A172 (cell line): ENCODE data around the gene C19orf67. TPM values are rescaled to one million over a fixed set of nuclear protein-coding genes. Genes with fewer than 3 reads are reported as not detected.

Source experiments
- DNase-seq: peaks from one replicate; pipeline ENCODE4 v3.0.0-alpha.2; 2015; ENCODE audit warnings: low spot score
- total RNA-seq: library from RNA; depleted of rRNA; stranded (reverse); fragments of >200 nt; shearing (Covaris generic); gene quantifications from 2 replicates; pipeline ENCODE4 v1.2.3, GENCODE V29; 2014

The C19orf67 gene
- total RNA-seq, 1 experiment from 2014 or later, result not detected

GRCh38 chr19:14086098-14086497, 515 bp upstream of the C19orf67 start:
- no peak for DNase-seq

GRCh38 chr19:14082675-14082960, 3.0 kb downstream of the C19orf67 start:
- no peak for DNase-seq

- no peak for DNase-seq
Observed at GRCh38 chr19:14081797-14082674, 3.5 kb downstream of the C19orf67 start.

DNA sequence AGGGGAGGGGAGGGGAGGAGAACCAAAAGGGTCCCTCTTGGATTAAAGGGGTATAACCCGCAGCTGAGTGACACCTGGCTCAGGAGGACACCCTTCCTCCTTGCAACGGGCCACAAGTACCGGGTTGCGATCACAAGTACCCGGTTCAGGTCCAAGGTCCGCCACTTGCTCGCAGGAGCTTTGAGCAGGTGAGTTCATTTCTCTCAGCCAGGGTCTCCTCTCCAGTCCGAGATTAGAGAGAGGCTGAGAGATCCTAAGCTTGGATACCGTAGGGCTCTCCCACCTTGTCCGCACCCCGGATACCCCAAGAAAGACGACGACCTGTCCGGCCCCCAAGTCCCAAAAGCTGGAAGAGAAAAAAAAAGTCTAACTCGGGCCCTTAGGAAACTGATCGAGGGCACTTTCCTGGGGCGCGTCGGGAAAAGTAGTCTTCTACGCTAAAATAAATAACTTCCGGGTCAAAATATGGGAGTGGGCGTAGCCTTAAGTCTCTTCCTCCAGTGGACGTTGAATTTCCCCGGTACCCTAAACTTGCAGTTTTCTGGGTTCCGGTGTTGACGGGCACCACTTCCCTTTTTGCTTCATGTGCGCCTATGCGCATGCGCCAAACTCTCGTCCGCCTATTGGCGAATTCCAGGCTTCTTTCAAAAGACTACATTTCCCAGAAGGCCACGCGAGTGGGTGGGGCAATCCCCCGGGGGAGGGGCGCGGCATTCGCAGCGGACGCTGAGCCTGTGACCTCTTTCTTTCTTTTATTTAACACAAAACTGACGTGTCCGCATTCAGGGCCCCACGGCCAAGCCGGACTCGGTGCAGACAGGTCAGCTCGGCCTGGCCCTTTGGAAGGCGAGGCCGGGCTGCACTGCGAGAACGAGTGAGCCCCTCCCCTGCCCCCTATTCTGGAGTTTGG, 4.4 kb downstream of the C19orf67 start:
- peak; percentile 99 for DNase-seq

DNA sequence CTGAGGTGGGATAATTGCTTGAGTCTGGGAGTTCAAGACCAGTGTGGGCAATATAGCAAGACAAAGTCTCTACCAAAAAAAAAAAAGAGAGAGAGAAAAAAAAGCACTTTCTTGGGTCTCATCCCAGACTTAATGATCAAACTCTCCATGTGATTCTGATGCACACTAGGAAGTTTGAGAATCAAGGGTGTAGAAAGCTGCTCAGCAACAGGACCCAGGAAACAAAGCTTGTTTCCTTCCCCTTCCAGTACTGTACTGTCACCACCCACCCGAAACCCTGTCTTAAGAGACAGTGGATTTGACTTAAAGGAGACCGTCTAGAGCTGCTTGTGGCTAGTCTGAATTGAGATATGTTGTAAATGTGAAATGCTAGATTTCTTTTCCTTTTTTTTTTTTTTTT, 7.2 kb downstream of the C19orf67 start:
- no peak for DNase-seq

- no peak for DNase-seq
Observed at GRCh38 chr19:14073925-14074838, 11.4 kb downstream of the C19orf67 start.

GRCh38 chr19:14073261-14073924, 12.2 kb downstream of the C19orf67 start:
- DNase-seq, result peak; percentile 45

DNA sequence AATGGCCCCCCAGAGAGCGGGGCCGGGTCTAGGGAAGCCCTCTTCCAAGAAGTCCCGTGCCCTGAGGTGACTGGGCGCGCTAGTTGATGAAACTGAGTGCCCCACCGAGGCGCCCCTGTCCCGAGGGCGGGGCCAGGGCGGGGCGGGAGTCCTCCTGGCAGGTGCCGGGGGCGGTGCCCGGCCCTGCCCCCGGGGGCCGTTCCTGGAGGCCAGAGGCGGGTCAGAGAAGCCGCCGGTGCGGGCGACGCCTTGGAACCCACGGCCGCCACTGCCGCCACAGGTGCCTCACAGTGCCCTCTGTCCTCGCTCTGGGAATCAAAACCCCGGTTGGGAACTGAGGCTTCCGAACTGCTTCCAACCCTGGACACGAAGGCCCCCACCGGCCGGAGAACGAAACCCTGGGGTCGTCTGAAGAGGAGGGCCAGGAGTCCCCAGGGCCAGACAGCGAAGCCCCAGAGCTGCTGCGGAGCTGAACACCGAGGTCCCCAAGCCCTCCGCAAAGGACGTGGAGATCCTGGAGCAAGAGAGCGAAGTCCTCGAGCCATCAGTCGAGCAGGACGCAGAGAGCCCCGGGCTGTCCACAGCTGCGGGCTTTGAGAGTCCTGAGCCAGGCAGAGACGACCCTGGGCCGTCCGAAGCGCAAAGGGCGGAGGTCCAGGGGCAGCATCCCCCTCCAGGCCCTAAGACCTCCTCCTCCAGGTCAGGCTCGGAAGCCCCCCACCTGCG, 12.9 kb downstream of the C19orf67 start, which contains the start of gene MISP3:
Gene MISP3 (plus strand): TSS at position 252 of the 726 bp plus-strand sequence. CDS start 524 bp downstream, outside the sequence.
- no peak for DNase-seq

DNA sequence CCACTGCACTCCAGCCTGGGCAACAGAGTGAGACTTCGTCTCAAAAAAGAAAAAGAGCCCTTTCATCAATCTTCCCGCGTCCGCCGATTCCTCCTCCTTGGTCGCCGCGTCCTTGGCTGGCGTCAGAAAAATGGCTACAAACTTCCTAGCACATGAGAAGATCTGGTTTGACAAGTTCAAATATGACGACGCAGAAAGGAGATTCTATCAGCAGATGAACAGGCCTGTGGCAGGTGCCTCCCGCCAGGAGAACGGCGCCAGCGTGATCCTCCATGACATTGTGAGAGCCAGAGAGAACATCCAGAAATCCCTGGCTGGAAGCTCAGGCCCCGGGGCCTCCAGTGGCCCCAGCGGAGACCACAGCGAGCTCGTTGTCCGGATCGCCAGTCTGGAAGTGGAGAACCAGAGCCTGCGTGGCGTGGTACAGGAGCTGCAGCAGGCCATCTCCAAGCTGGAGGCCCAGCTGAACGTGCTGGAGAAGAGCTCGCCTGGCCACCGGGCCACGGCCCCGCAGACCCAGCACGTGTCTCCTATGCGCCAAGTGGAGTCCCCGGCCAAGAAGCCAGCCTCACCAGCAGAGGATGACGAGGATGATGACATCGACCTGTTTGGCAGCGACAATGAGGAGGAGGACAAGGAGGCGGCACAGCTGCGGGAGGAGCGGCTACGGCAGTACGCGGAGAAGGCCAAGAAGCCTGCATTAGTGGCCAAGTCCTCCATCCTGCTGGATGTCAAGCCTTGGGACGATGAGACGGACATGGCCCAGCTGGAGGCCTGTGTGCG, 15.1 kb downstream of the C19orf67 start:
- DNase-seq, result no peak

- DNase-seq, result no peak
Observed at GRCh38 chr19:14066134-14066533, 19.4 kb downstream of the C19orf67 start.

- no peak for DNase-seq
Observed at GRCh38 chr19:14063105-14063504, 22.5 kb downstream of the C19orf67 start.

DNA sequence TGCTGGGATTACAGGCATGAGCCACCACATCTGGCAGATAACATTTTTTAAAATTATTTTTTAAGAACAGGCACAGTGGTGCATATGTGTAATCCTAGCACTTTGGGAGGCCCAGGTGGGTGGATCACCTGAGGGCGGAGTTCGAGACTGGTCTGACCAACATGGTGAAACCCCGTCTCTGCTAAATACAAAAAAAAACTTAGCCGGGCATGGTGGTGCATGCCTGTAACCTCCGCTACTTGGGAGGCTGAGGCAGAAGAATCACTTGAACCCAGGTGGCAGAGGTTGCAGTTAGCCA, 23.1 kb downstream of the C19orf67 start:
- DNase-seq, result no peak

GRCh38 chr19:14061751-14062557, 23.6 kb downstream of the C19orf67 start, which contains the start of gene PALM3:
PALM3 (minus strand) TSS chr19:14062076; CDS start chr19:14061980, 96 bp downstream.
- no peak for DNase-seq

- no peak for DNase-seq
Observed at GRCh38 chr19:14061081-14061749, 24.4 kb downstream of the C19orf67 start.

GRCh38 chr19:14059652-14060155, 25.9 kb downstream of the C19orf67 start:
- no peak for DNase-seq

- DNase-seq, result no peak
Observed at GRCh38 chr19:14059093-14059480, 26.5 kb downstream of the C19orf67 start.

- no peak for DNase-seq
Observed at GRCh38 chr19:14058182-14059092, 27.1 kb downstream of the C19orf67 start.
